GM18505 (cell line): ENCODE results near the gene TCTA.

Experiments
- ATAC-seq: cut with Tn5 transposase; IDR thresholded peaks from one replicate; pipeline ENCODE4 v1.9.1; 2021; ENCODE audit not compliant: unreplicated experiment
- POLR2A ChIP-seq: IDR thresholded peaks from 4 replicates; pipeline ENCODE4 v1.6.1; 2011; ENCODE audit warnings: borderline replicate concordance; ENCODE audit not compliant: insufficient read depth, insufficient read length; ENCODE audit errors: extremely low read depth

The TCTA gene

GRCh38 chr3:49417516-49418120 is 5.4 kb downstream of the TCTA start:
- no peak for ATAC-seq
- TF ChIP-seq POLR2A: no peak

DNA sequence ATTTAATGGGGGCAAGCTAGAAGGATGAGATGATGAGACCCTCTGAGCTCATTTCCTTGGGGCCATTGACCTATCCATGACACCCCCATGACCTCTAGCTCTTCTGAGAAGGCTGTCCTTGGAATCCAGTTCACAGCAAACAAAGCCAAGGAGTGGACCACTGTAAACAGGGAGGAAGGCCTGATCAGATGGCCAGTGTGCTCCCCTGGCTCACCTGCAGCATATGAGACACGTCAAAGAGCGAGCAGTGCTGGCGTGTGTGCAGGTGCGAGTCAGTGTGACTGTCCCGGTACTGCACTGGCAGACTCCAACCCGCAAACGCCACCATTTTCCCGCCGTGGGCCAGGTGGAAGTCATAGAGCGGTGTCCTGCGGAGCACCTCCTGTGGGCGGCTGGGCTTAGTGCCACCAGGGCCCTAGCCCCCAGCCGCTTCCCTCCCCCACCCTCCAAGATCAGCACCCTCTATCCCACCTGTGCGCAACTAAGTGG is 9.7 kb downstream of the TCTA start:
- no peak for ATAC-seq
- TF ChIP-seq POLR2A: no peak

GRCh38 chr3:49422379-49423248 is 10.4 kb downstream of the TCTA start, which contains the start of gene AMT:
TSS of gene AMT (minus strand) at chr3:49422473. CDS start at chr3:49422450, 23 bp downstream.
- no peak for ATAC-seq
- TF ChIP-seq POLR2A: no peak

GRCh38 chr3:49424816-49425215 is 12.6 kb downstream of the TCTA start:
- ATAC-seq: no peak
- TF ChIP-seq POLR2A: no peak

DNA sequence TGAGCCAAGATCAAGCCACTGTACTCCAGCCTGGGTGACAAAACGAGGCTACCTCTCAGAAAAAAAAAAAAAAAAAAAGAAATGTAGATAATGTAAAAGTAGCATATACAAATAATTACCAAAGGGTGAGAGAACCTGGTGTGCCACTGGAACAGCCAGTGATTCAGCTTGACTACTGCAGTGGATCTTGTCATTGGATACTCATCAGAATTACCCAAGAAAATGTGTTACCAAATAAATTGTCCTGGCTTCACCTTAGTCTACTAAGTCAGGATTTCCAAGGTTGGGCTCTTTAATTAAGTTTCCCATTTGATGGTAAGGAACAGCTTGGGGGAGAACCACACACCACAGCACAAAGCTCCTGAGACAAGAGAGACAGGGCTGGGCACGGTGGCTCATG is 15.4 kb downstream of the TCTA start:
- ATAC-seq: no peak
- no peak for TF ChIP-seq POLR2A

GRCh38 chr3:49428752-49429080 is 16.5 kb downstream of the TCTA start:
- no peak for ATAC-seq

DNA sequence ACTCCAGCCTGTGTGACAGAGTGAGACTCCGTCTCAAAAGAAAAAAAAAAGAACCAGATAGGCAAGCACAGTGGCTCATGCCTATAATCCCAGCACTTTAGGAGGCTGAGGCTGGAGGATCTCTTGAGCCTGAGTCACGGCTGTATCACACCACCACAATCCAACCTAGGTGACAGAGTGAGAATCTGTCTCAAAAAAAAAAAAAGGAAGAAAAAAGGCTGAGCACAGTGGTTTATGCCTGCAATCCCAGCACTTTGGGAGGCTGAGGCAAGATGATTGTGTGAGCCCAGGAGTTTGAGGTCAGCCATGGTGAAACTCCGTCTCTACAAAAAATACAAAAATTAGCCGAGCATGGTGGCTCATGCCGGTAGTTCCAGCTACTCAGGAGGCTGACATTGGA is 22.5 kb downstream of the TCTA start:
- ATAC-seq: no peak
- TF ChIP-seq POLR2A: no peak

More at GRCh38 chr3:49428752-49429080, 16.5 kb downstream of the TCTA start:
- no peak for TF ChIP-seq POLR2A

DNA sequence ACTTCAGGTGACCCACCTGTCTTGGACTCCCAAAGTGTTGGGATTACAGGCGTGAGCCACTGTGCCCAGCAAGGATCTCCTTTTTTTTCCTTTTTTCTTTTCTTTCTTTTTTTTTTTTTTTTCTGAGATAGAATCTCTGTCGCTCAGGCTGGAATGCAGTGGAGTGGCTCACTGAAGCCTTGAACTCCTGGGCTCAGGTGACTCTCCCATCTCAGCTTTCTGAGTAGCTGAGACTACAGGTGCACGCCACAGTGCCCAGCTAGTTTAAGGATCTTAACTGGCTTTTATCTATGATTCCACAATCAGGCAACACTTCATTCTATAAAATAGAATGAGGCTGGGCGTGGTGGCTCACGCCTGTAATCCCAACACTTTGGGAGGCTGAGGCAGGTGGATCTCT is 33.2 kb downstream of the TCTA start:
- no peak for ATAC-seq
- no peak for TF ChIP-seq POLR2A

DNA sequence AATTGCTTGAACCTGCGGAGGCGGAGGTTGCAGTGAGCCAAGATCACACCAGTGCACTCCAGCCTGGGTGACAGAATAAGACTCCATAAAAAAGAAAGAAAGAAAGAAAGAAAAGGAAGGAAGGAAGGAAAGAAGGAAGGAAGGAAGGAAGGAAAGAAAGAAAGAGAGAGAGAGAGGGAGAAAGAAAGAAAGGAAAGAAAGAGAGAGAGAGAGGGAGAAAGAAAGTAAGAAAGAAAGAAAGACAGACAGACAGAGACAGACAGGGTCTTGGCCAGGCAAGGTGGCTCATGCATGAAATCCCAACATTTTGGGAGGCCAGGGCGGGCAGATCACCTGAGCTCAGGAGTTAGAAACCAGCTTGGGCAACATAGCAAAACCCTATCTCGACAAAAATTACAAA is 41.4 kb downstream of the TCTA start:
- TF ChIP-seq POLR2A: no peak
- ATAC-seq: no peak

DNA sequence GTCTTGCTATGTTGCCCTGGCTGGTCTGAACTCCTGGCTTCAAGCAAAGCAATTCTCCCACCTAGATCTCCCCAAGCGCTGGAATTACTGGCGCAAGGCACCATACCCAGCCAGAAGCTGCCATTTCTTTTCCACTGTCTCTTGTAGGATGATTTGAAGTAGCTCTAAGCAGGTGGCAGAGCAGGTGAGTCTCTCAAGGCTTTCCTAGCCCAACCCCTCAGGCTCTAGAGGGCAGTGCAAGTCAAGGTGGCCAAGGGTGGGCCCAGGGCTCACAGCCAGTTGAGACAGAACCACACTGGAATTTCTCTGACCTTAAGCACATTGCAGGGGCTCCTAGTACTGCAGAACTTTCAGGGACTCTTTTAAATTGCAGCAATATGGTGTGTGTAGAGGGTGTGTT is 42.2 kb downstream of the TCTA start:
- no peak for TF ChIP-seq POLR2A
- no peak for ATAC-seq

GRCh38 chr3:49454898-49455681 is 42.9 kb downstream of the TCTA start:
- TF ChIP-seq POLR2A: no peak
- no peak for ATAC-seq

GRCh38 chr3:49456466-49456865 is 44.2 kb downstream of the TCTA start:
- no peak for ATAC-seq
- no peak for TF ChIP-seq POLR2A

- no peak for ATAC-seq
These were observed 48.1 kb downstream of the TCTA start for GRCh38 chr3:49460188-49460890.

More at GRCh38 chr3:49460188-49460890, 48.1 kb downstream of the TCTA start:
- TF ChIP-seq POLR2A: no peak
